ENCODE results near the gene ENTPD2.
A peak's percentile ranks its signal among the peaks of the same experiment; 100 is the strongest.

ENTPD2 gene

GRCh38 chr9:137030006-137030405 is 23.9 kb downstream of the ENTPD2 start:
- TF ChIP-seq CTCF (IDR thresholded peaks at IDR 0.05; ENCODE audit: insufficient read depth, low read depth, low read length, missing control alignments) = no peak
- DNase-seq (ENCODE audit: low read depth) = no peak
- no peak overlapping the region for H3K4me3 ChIP-seq (ENCODE audit: low read depth, low read length)

- H3K4me3 ChIP-seq (ENCODE audit: low read depth, low read length) = no peak overlapping the region
These were observed 24.6 kb downstream of the ENTPD2 start for GRCh38 chr9:137029058-137029936.

GRCh38 chr9:137028263-137029057 is 25.4 kb downstream of the ENTPD2 start:
- peak; percentile 60 for TF ChIP-seq CTCF (IDR thresholded peaks at IDR 0.05; ENCODE audit: insufficient read depth, low read depth, low read length, missing control alignments)
- peak overlapping the region; percentile 10; the same call in 1 of the 2 replicates for H3K4me3 ChIP-seq (ENCODE audit: low read depth, low read length)
- DNase-seq (ENCODE audit: low read depth) = peak; percentile 62

More at GRCh38 chr9:137029058-137029936, 24.6 kb downstream of the ENTPD2 start:
- TF ChIP-seq CTCF (IDR thresholded peaks at IDR 0.05; ENCODE audit: insufficient read depth, low read depth, low read length, missing control alignments) = peak; percentile 98
- DNase-seq (ENCODE audit: low read depth) = peak; percentile 82

GRCh38 chr9:137027369-137028262 is 26.2 kb downstream of the ENTPD2 start, which contains the start of gene ABCA2:
Gene ABCA2 (minus strand): TSS chr9:137028237. CDS start chr9:137028140, 97 bp downstream.
- DNase-seq (ENCODE audit: low read depth) = no peak
- peak within 1 kb of the TSS; percentile 10; the same call in 1 of the 2 replicates for H3K4me3 ChIP-seq (ENCODE audit: low read depth, low read length)
- TF ChIP-seq CTCF (IDR thresholded peaks at IDR 0.05; ENCODE audit: insufficient read depth, low read depth, low read length, missing control alignments) = no peak

GRCh38 chr9:137026828-137027227 is 27.0 kb downstream of the ENTPD2 start:
- H3K4me3 ChIP-seq (ENCODE audit: low read depth, low read length) = no peak overlapping the region
- no peak for TF ChIP-seq CTCF (IDR thresholded peaks at IDR 0.05; ENCODE audit: insufficient read depth, low read depth, low read length, missing control alignments)
- no peak for DNase-seq (ENCODE audit: low read depth)

- no peak for DNase-seq (ENCODE audit: low read depth)
- no peak for TF ChIP-seq CTCF (IDR thresholded peaks at IDR 0.05; ENCODE audit: insufficient read depth, low read depth, low read length, missing control alignments)
- no peak overlapping the region for H3K4me3 ChIP-seq (ENCODE audit: low read depth, low read length)
These were observed 27.5 kb downstream of the ENTPD2 start for GRCh38 chr9:137026384-137026783.

All from GM12865 (cell line).